PFSK-1 (cell line): ENCODE results near the gene RPTOR.

Source experiments
- FOXP2 ChIP-seq: optimal IDR thresholded peaks from 2 replicates; pipeline ENCODE3; 2011; ENCODE audit warnings: borderline replicate concordance, control low read depth, inconsistent platforms; ENCODE audit not compliant: insufficient read depth; ENCODE audit errors: extremely low read length, extremely low read depth
- POLR2AphosphoS5 ChIP-seq: IDR thresholded peaks from 2 replicates; pipeline ENCODE4 v1.6.1; 2012; ENCODE audit warnings: low read depth, mild to moderate bottlenecking, control low read depth, low read length, moderate library complexity
- REST ChIP-seq, 2 experiments: IDR thresholded peaks; 2 replicates each; pipeline versions ENCODE4 v1.6.1 to v1.8.0; 2011 to 2012; ENCODE audit warnings: low read depth in 2 of 2, low read length in 2 of 2, control low read depth in 1 of 2, inconsistent platforms in 1 of 2, mild to moderate bottlenecking in 1 of 2, moderate library complexity in 1 of 2; ENCODE audit not compliant: insufficient read depth in 1 of 2
- SIN3A ChIP-seq: IDR thresholded peaks from 2 replicates; pipeline ENCODE4 v1.6.1; 2012; ENCODE audit warnings: mild to moderate bottlenecking, low read length, moderate library complexity, borderline replicate concordance; ENCODE audit not compliant: insufficient read depth
- TAF1 ChIP-seq: IDR thresholded peaks from 2 replicates; pipeline ENCODE4 v1.6.1; 2012; ENCODE audit warnings: low read length, control low read depth, borderline replicate concordance; ENCODE audit not compliant: insufficient read depth

Gene RPTOR

GRCh38 chr17:80888276-80889160 is 343.9 kb downstream of the RPTOR start:
- TF ChIP-seq TAF1 (no peak), SIN3A (no peak), REST (IDR thresholded peaks at IDR 0.05; ENCODE audit: insufficient read depth in 1 of 2, low read depth in 2 of 2, low read length in 2 of 2) (no peak), FOXP2 (no peak), POLR2AphosphoS5 (no peak)

- TF ChIP-seq FOXP2 (peak; percentile 55), POLR2AphosphoS5 (no peak), REST (IDR thresholded peaks at IDR 0.05; ENCODE audit: insufficient read depth in 1 of 2, low read depth in 2 of 2, low read length in 2 of 2) (peak; percentile 32 to 62; a peak in 2 of 4 replicates), SIN3A (no peak), TAF1 (no peak)
Measured at GRCh38 chr17:80889231-80890195, 344.9 kb downstream of the RPTOR start.

GRCh38 chr17:80890196-80890920 is 345.7 kb downstream of the RPTOR start:
- no peak for TF ChIP-seq POLR2AphosphoS5
- no peak for TF ChIP-seq REST (IDR thresholded peaks at IDR 0.05; ENCODE audit: insufficient read depth in 1 of 2, low read depth in 2 of 2, low read length in 2 of 2)
- no peak for TF ChIP-seq SIN3A
- TF ChIP-seq FOXP2, result no peak
- TF ChIP-seq TAF1, result no peak

- TF ChIP-seq POLR2AphosphoS5 (no peak), FOXP2 (no peak), SIN3A (no peak), TAF1 (no peak), REST (IDR thresholded peaks at IDR 0.05; ENCODE audit: insufficient read depth in 1 of 2, low read depth in 2 of 2, low read length in 2 of 2) (no peak)
Measured at GRCh38 chr17:80890921-80891396, 346.3 kb downstream of the RPTOR start.
